Right atrium auricular region (tissue), 2 donors: ENCODE measurements around the gene GPD1. TPM values are rescaled to one million over a fixed set of nuclear protein-coding genes. Genes with fewer than 3 reads are reported as not detected.
A peak's percentile ranks its signal among the peaks of the same experiment; 100 is the strongest.
"Not testable (repeated sequence)": the region's sequence is repeated elsewhere in the genome, so short reads cannot be mapped to it uniquely, and the experiment has no call there.

Experiments
- DNase-seq: peaks from one replicate; pipeline ENCODE4 v3.0.0-alpha.2; 2019; ENCODE audit warnings: low spot score
- H3K27ac ChIP-seq, 2 donors: fragments of 200-600 bp; sonication (generic); 1 replicate in 1 of 2; 2 replicates in 1 of 2; pipeline ENCODE4 v1.5.1; 2016 to 2019
- H3K27me3 ChIP-seq, 2 donors: fragments of 200-600 bp; sonication (generic); one replicate each; pipeline versions ENCODE4 v1.5.1 to v1.6.0; 2017 to 2019
- H3K36me3 ChIP-seq: fragments of 200-600 bp; sonication (generic); one replicate; pipeline ENCODE4 v1.5.1; 2016
- H3K4me1 ChIP-seq, 2 donors: fragments of 200-600 bp; sonication (generic); one replicate each; pipeline versions ENCODE4 v1.5.1 to v1.6.0; 2017 to 2019
- H3K4me3 ChIP-seq, 2 donors: fragments of 200-600 bp; sonication (generic); 1 replicate in 1 of 2; 2 replicates in 1 of 2; pipeline ENCODE4 v1.5.1; 2017 to 2019; ENCODE audit warnings: mild to moderate bottlenecking in 1 of 2, moderate library complexity in 1 of 2
- H3K9me3 ChIP-seq, 2 donors: fragments of 200-600 bp; sonication (generic); one replicate each; pipeline ENCODE4 v1.5.1; 2019
- total RNA-seq, 2 donors: library from RNA; depleted of rRNA; stranded (reverse); fragments of >200 nt; gene quantifications; one replicate each; pipeline ENCODE4 v1.1.0, GENCODE V29; 2016
- TF ChIP-seq, protein P1 (sequence below), 2 donors: fragments of 200-600 bp; sonication (generic); IDR thresholded peaks; one replicate each; pipeline ENCODE4 v1.5.1; 2019; ENCODE audit warnings: antibody characterized with exemption in 2 of 2

The GPD1 gene
- total RNA-seq, 2 donors from 2014 or later, result 8.8 to 38.7 TPM

DNA sequence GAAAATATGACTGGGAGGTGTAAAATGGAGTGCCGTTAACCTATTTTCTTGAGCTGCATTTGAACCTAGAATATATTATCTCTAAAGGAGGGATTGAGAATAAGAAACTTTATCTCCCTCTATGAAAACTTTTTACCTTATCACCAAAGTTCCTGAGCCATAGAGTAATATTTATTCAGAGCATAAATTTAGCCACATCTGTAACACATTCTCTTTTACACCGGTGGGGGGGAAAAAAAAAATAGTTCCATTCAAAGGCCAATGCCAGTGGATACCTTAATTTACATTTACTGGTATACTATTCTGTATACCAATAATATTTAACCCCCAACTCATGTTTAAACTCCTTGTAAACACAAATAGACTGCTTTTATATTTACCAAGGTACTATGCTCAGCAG, 41.6 kb downstream of the GPD1 start:
- H3K36me3 ChIP-seq, result peaks cover 17% of the 10 kb centered on the region
- no peaks in the 10 kb centered on the region for H3K9me3 ChIP-seq
- H3K4me3 ChIP-seq, result no peak overlapping the region
- no peak for DNase-seq
- peak overlapping the region in 1 of 2 donors; percentile 37 for H3K27ac ChIP-seq
- TF ChIP-seq, protein P1, sequence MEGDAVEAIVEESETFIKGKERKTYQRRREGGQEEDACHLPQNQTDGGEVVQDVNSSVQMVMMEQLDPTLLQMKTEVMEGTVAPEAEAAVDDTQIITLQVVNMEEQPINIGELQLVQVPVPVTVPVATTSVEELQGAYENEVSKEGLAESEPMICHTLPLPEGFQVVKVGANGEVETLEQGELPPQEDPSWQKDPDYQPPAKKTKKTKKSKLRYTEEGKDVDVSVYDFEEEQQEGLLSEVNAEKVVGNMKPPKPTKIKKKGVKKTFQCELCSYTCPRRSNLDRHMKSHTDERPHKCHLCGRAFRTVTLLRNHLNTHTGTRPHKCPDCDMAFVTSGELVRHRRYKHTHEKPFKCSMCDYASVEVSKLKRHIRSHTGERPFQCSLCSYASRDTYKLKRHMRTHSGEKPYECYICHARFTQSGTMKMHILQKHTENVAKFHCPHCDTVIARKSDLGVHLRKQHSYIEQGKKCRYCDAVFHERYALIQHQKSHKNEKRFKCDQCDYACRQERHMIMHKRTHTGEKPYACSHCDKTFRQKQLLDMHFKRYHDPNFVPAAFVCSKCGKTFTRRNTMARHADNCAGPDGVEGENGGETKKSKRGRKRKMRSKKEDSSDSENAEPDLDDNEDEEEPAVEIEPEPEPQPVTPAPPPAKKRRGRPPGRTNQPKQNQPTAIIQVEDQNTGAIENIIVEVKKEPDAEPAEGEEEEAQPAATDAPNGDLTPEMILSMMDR (IDR thresholded peaks at IDR 0.05), result no peak
- peaks cover 0 to 3% of the 10 kb centered on the region in 2 donors for H3K4me1 ChIP-seq
- H3K27me3 ChIP-seq, result no peaks in the 10 kb centered on the region

DNA sequence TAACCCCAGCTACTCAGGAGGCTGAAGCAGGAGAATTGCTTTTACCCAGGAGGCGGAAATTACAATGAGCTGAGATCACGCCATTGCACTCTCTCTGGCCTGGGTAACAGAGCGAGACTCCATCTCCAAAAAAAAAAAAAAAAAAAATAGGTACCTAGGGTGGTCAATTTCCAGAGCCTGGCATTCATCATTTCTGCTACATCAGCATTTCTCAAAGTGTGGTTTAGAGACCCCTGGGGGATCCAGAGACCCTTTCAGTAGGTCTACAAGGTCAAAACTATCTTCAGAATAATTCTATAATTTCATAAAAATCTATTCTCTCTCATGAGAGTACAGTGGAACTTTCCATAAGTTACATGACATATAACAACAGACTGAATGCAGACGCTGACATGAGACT, 43.5 kb downstream of the GPD1 start:
- H3K36me3 ChIP-seq, result peaks cover under 1% of the 10 kb centered on the region
- no peaks in the 10 kb centered on the region for H3K9me3 ChIP-seq
- TF ChIP-seq, protein P1 (IDR thresholded peaks at IDR 0.05), result no peak
- DNase-seq, result no peak
- H3K4me3 ChIP-seq, result no peak overlapping the region
- H3K27me3 ChIP-seq, result no peaks in the 10 kb centered on the region
- H3K4me1 ChIP-seq, result peaks cover 0 to 11% of the 10 kb centered on the region in 2 donors
- H3K27ac ChIP-seq, result no peak overlapping the region

DNA sequence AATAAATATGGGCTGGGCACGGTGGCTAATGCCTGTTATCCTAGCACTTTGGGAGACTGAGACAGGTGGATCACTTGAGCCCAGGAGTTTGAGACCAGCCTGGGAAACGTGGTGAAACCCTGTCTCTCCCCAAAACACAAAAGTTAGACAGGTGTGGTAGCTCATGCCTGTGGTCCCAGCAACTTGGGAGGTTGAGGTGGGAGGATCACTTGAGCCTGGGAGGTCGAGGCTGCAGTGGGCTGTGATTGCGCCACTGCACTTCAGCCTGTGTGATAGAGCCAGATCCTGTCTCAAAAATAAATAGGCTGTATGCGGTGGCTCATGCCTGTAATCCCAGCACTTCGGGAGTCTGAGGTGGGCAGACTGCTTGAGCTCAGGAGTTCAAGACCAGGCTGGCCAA, 44.2 kb downstream of the GPD1 start:
- H3K4me3 ChIP-seq, H3K27me3 ChIP-seq, H3K27ac ChIP-seq, DNase-seq, H3K9me3 ChIP-seq, H3K36me3 ChIP-seq: not testable (repeated sequence)
- peaks cover 0 to 11% of the 10 kb centered on the region in 2 donors for H3K4me1 ChIP-seq

DNA sequence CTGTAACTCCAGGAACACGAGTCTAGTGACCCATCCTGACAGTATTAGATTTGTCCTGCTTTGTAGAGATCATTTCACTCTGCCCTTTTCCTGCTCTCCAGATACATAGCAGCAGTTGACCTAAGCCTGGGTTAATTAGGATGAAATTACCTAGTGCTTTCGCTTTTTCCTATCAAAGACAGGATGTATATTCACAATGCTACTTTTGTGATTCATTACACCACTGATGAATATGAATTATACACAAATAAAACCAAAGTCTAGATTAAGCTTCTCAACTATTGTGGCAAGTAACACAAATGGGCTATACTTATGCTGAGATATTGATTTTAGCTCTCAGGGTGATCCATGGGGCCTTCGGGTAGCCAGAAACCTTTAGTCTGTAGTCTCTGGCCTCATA, 45.5 kb downstream of the GPD1 start:
- Histone ChIP-seq H3K9me3 (no peaks in the 10 kb centered on the region), H3K36me3 (no peaks in the 10 kb centered on the region), H3K4me1 (peaks cover 0 to 11% of the 10 kb centered on the region in 2 donors), H3K27me3 (no peaks in the 10 kb centered on the region), H3K27ac (no peak overlapping the region), H3K4me3 (no peak overlapping the region)
- TF ChIP-seq, protein P1 (IDR thresholded peaks at IDR 0.05), result no peak
- DNase-seq, result no peak

DNA sequence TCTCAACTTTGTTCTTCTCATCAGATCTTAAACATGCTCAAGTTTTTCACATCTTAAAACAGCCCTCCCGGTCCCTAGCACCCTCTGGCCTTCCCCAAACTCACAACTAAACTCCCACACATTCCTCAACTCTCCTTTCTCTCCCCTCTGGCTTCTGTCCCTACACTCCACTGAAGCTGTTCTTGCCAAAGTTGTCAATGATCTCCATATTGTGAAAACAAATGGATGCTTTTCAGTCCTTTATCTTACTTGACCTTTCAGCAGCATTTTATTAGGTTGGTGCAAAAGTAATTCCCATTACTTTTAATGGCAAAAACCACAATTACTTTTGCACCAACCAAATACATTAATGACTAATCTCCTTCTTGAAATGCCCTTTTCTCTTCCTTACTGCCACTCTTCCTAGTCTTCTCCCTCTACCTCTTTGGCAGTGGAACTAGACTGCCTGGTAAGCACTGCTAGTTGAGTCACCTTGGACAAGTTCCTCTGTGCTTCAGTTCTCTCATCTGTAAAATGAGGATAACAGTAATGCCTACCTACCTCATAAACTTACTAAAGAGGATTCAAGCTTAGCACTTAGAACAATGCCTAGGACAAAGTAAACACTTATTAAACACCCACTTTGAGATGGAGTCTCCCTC, 47.4 kb downstream of the GPD1 start:
- H3K4me1 ChIP-seq, result peaks cover 0 to 11% of the 10 kb centered on the region in 2 donors
- no peaks in the 10 kb centered on the region for H3K9me3 ChIP-seq
- no peaks in the 10 kb centered on the region for H3K36me3 ChIP-seq
- no peak for DNase-seq
- no peak overlapping the region for H3K27ac ChIP-seq
- TF ChIP-seq, protein P1 (IDR thresholded peaks at IDR 0.05), result no peak
- no peak overlapping the region for H3K4me3 ChIP-seq
- no peaks in the 10 kb centered on the region for H3K27me3 ChIP-seq

DNA sequence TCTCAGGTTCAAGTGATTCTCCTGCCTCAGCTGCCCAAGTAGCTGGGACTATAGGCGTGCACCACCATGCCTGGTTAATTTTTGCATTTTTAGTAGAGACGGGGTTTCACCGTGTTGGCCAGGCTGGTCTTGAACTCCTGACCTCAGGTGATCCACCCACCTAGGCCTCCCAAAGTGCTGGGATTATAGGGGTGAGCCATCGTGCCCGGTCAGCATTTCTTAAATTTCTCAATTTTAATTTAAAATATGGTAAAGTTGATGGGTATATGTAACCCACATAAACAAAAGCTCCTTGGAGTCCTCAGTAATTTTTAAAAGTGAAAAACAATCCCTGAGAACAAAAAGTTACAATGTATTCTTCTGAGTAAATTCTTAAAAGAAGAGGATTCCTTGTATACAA, 51.1 kb downstream of the GPD1 start:
- H3K9me3 ChIP-seq, result not testable (repeated sequence)

DNA sequence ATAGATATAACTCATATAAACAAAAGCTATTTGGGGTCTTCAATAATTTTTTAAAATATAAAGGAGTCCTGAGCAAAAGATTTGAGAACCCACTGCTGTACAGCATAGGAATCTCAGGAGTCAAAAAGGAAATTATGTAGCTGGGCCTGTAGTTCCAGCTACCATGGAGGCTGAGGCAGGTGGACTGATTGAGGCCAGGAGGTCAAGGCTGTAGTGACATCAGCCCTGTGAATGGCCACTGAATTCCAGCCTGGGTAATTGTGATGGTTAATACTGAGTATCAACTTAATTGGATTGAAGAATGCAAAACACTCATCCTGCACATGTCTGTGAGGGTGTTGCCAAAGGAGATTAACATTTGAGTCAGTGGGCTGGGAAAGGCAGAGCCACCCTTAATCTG, 52.8 kb downstream of the GPD1 start:
- no peaks in the 10 kb centered on the region for H3K36me3 ChIP-seq
- H3K4me1 ChIP-seq, result no peaks in the 10 kb centered on the region
- no peaks in the 10 kb centered on the region for H3K9me3 ChIP-seq
- H3K4me3 ChIP-seq, result no peak overlapping the region
- TF ChIP-seq, protein P1 (IDR thresholded peaks at IDR 0.05), result no peak
- no peak overlapping the region for H3K27ac ChIP-seq
- no peak for DNase-seq
- no peaks in the 10 kb centered on the region for H3K27me3 ChIP-seq

More for the DNA sequence above, 51.1 kb downstream of the GPD1 start:
- not testable (repeated sequence) for H3K4me1 ChIP-seq, H3K27ac ChIP-seq, H3K36me3 ChIP-seq, DNase-seq, H3K27me3 ChIP-seq, H3K4me3 ChIP-seq
